Astrocyte of the cerebellum (primary cell): ENCODE results near the gene GABRA4.

Experiments
- DNase-seq: peaks from one replicate; pipeline ENCODE4 v3.0.0-alpha.2; 2011; ENCODE audit warnings: low read depth
- H3K4me3 ChIP-seq: 2 replicates; pipeline ENCODE4 v1.5.1; 2011; ENCODE audit warnings: mild to moderate bottlenecking, low read depth, low read length, moderate library complexity
- in situ Hi-C: cut with HindIII; loops from 2 replicates; pipeline ENCODE4 v1.10.0; 2017; ENCODE audit warnings: low sequenced_read_pairs
- TF ChIP-seq, protein P1 (sequence below): IDR thresholded peaks from 2 replicates; pipeline ENCODE4 v1.5.1; 2012; ENCODE audit warnings: low read length, low read depth, moderate library complexity, mild to moderate bottlenecking; ENCODE audit errors: missing control alignments

The GABRA4 gene

DNA sequence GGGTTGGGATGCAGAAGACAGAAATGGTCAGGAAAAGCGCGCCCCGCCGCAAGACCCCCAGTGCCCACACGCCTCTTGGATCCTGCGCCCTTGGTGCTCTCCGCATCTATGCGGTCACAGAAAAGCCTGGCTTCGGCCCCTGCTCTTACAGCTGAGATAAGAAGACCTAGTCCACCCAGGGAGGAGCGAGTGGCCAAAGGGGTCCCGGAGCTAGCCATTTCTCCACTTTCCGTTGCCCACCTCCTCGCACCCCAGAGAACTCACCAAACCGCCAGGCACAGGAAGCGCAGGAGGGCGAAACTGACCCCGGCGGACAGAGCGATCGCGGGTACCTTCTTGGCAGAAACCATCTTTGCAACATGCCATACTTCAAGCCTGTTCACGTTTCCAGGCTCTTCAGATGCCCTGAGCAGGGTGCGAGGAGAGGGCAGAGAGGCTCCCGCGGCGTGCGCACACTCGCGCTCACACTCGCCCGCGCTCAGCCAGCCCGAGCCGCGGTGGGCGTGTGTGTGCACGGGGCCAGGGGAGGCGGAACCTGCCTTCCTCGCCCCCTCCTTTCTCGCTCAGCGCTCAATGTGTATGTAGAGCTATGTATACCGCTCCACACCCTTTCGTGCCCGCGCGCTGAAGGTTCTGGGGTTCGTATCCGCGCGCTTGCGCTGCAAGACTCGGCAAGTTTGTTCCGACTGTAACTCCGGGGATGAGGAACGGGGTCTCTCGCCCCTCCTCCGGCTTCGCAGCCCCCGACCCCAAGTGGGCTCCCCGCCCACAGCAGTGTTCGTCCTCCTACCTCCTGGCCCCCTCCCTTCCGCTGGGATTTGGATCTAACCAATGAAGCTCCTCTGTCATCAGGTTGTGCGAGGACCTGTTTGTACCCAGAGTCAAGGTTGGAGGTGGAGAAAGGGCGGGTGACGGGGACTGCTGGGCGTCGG lies at the start of gene GABRA4:
Gene GABRA4 (minus strand): TSS at position 507 of the 932 bp plus-strand sequence. CDS start 157 bp downstream, at position 350.
- TF ChIP-seq, protein P1, sequence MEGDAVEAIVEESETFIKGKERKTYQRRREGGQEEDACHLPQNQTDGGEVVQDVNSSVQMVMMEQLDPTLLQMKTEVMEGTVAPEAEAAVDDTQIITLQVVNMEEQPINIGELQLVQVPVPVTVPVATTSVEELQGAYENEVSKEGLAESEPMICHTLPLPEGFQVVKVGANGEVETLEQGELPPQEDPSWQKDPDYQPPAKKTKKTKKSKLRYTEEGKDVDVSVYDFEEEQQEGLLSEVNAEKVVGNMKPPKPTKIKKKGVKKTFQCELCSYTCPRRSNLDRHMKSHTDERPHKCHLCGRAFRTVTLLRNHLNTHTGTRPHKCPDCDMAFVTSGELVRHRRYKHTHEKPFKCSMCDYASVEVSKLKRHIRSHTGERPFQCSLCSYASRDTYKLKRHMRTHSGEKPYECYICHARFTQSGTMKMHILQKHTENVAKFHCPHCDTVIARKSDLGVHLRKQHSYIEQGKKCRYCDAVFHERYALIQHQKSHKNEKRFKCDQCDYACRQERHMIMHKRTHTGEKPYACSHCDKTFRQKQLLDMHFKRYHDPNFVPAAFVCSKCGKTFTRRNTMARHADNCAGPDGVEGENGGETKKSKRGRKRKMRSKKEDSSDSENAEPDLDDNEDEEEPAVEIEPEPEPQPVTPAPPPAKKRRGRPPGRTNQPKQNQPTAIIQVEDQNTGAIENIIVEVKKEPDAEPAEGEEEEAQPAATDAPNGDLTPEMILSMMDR: no peak
- DNase-seq: no peak
- peak within 1 kb of the TSS; percentile 61 for H3K4me3 ChIP-seq
- in situ Hi-C loops: no loop called here

DNA sequence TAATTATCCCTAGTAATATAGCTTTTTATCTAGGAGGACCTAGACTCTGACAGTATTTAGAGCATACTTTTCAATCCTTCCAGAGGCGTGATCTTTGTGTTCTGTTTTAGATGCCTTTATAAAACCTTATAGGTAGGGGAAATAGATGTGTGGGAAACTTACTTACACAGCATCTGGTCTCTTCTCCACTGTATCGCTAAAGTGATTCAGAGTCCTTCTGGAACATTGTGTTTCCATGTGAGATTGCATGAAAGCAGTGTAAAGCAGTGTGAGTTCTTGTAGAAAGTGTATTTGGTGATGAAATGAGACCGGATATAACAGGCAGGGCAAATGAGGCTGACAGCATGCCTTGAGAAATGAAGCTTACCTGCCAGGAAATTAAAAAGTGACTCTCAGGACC lies 47.4 kb upstream of the GABRA4 start:
- DNase-seq: no peak
- H3K4me3 ChIP-seq: no peak overlapping the region
- in situ Hi-C loops: no loop called here
- TF ChIP-seq, protein P1: no peak

GRCh38 chr4:47038263-47038662 lies 44.9 kb upstream of the GABRA4 start:
- in situ Hi-C loops: no loop called here
- H3K4me3 ChIP-seq: no peak overlapping the region
- no peak for DNase-seq
- TF ChIP-seq, protein P1: no peak

- in situ Hi-C loops: no loop called here
- peak overlapping the region; percentile 63 for H3K4me3 ChIP-seq
- peak; percentile 40 for DNase-seq
- TF ChIP-seq, protein P1: peak; percentile 79
Measured at GRCh38 chr4:47032405-47033106, 39.2 kb upstream of the GABRA4 start.

- DNase-seq: no peak
- in situ Hi-C loops: no loop called here
- TF ChIP-seq, protein P1: no peak
- H3K4me3 ChIP-seq: peak overlapping the region; percentile 63
Measured at GRCh38 chr4:47031751-47032404, 38.5 kb upstream of the GABRA4 start.

DNA sequence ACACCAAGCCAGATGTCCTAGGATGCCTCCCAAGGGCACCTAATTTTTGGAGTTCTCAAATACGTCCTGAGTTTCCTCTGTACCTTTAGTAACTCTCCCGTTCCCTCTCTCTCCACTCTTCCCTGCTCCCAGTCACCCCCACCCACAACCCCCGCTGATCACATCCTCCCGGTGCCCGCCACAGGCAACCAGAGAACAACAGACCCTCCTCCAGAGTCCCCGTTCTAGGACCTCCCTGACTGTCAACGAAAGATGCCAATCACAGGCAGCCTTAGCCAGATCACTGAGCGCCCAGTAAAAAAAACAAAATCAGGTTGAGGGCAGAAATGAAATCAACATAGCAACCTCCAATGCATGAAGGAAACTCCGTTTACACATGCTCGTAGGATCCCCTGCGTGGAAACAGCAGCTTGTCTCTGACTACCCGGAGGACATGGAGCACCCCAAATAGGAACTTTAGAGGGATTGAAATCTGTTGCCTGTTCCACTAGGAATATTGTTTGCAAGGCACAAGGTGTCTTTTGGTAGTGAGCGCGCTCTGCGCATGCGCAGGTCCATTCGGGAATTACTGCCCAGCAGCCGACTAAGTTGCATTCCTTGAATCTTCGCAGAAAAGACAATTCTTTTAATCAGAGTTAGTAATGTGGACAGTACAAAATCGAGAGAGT lies 37.8 kb upstream of the GABRA4 start, which contains the start of gene GABRB1:
Gene GABRB1 (plus strand): TSS at position 557 of the 668 bp plus-strand sequence.
- H3K4me3 ChIP-seq: peak within 1 kb of the TSS; percentile 63
- peak; percentile 43 for DNase-seq

More for the DNA sequence above, 37.8 kb upstream of the GABRA4 start, which contains the start of gene GABRB1:
- in situ Hi-C loops: no loop called here
- TF ChIP-seq, protein P1: no peak
